Lung (tissue), 12 donors: ENCODE measurements around the gene WFDC11. TPM values are rescaled to one million over a fixed set of nuclear protein-coding genes. Genes with fewer than 3 reads are reported as not detected.
"Not testable (repeated sequence)": the region's sequence is repeated elsewhere in the genome, so short reads cannot be mapped to it uniquely, and the experiment has no call there.

ENCODE experiments used
- ATAC-seq: fragments of 200-7000 bp; cut with Tn5 transposase; one replicate; pipeline ENCODE4 v1.9.1; 2020; ENCODE audit warnings: moderate number of reproducible peaks; ENCODE audit not compliant: insufficient read depth, low FRiP score
- DNase-seq, 3 donors: peaks; one replicate each; pipeline ENCODE4 v3.0.0-alpha.2; 2013 to 2017
- H3K27ac ChIP-seq, 2 donors: one replicate each; pipeline ENCODE4 v1.5.1; 2013; ENCODE audit warnings: mild to moderate bottlenecking in 2 of 2, moderate library complexity in 2 of 2, control low read depth in 1 of 2, inconsistent platforms in 1 of 2, low read depth in 1 of 2, low read length in 1 of 2
- H3K27me3 ChIP-seq, 3 donors: one replicate each; pipeline ENCODE4 v1.5.1; 2013; ENCODE audit warnings: low read length in 2 of 3; ENCODE audit not compliant: control insufficient read depth in 3 of 3, insufficient read depth in 3 of 3
- H3K36me3 ChIP-seq, 4 donors: one replicate each; pipeline ENCODE4 v1.5.1; 2013; ENCODE audit warnings: low read length in 4 of 4, mild to moderate bottlenecking in 1 of 4, moderate library complexity in 1 of 4; ENCODE audit not compliant: control insufficient read depth in 4 of 4, insufficient read depth in 4 of 4
- H3K4me1 ChIP-seq, 5 donors: one replicate each; pipeline ENCODE4 v1.5.1; 2013; ENCODE audit warnings: low read length in 5 of 5, mild to moderate bottlenecking in 2 of 5, moderate library complexity in 1 of 5; ENCODE audit not compliant: control insufficient read depth in 5 of 5, insufficient read depth in 5 of 5
- H3K4me3 ChIP-seq: one replicate; pipeline ENCODE4 v1.5.1; 2013; ENCODE audit warnings: mild to moderate bottlenecking, control low read depth, moderate library complexity
- H3K9ac ChIP-seq, 2 donors: one replicate each; pipeline ENCODE4 v1.5.1; 2013; ENCODE audit warnings: low read length in 2 of 2, control low read depth in 1 of 2; ENCODE audit not compliant: insufficient read depth in 1 of 2
- H3K9me3 ChIP-seq, 4 donors: one replicate each; pipeline ENCODE4 v1.5.1; 2013; ENCODE audit warnings: low read length in 3 of 4, mild to moderate bottlenecking in 1 of 4, moderate library complexity in 1 of 4; ENCODE audit not compliant: control insufficient read depth in 4 of 4, insufficient read depth in 3 of 4
- WGBS, 2 donors: extraction: QIAGEN DNeasy Blood & Tissue Kit; methylation state at CpG; one replicate each; pipeline ENCODE4 v1.1.7; 2013; 5-methylcytosine and 5-hydroxymethylcytosine counted together
- polyA plus RNA-seq, 2 donors: library from polyadenylated mRNA; stranded (reverse); fragments of 200-250 nt; gene quantifications; one replicate each; pipeline ENCODE4 v1.2.1, GENCODE V29; 2013
- total RNA-seq, 2 donors: library from RNA; depleted of rRNA in 1 of 2; stranded (reverse); fragments of >200 nt in 1 of 2; gene quantifications; one replicate each; pipeline ENCODE4 v1.2.1, GENCODE V29; 2014 to 2021
- TF ChIP-seq, protein P1 (sequence below): IDR thresholded peaks from 2 replicates; pipeline ENCODE4 v1.5.1; 2012; ENCODE audit warnings: mild to moderate bottlenecking; ENCODE audit errors: control extremely low read depth, extremely low read depth
- donor health status: control.
- donor health status: control.
- donor health status: Bipolar disorder and iron deficiency.
- donor health status: healthy.
- donor health status: DM: yes; HTN: yes; CAD: no.

Gene WFDC11
- total and polyA plus RNA-seq, 4 donors: not detected

DNA sequence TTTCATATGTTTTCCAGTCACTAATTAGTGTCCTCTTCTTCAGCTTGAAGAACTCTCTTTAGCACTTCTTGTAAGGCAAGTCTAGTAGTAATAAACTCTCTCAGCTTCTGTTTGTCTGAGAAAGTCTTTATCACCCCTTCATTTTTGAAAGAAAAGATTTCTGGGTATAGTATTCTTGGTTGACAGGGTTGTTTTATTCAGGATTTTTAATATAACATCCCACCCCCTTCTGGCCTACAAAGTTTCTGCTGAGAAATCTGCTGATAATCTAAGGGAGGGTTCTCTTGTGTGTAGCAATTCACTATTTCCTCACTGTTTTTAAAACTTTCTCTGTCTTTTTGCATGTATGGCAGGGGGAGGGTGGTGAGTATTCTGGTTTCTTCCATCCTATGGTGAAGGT, 9.6 kb upstream of the WFDC11 start:
- Histone ChIP-seq H3K9ac (no peak overlapping the region), H3K27me3 (no peaks in the 10 kb centered on the region), H3K27ac (no peak overlapping the region), H3K4me1 (no peaks in the 10 kb centered on the region), H3K9me3 (peaks cover 0 to 16% (median 6%) of the 10 kb centered on the region in 4 donors), H3K36me3 (no peaks in the 10 kb centered on the region), H3K4me3 (no peak overlapping the region)
- TF ChIP-seq, protein P1, sequence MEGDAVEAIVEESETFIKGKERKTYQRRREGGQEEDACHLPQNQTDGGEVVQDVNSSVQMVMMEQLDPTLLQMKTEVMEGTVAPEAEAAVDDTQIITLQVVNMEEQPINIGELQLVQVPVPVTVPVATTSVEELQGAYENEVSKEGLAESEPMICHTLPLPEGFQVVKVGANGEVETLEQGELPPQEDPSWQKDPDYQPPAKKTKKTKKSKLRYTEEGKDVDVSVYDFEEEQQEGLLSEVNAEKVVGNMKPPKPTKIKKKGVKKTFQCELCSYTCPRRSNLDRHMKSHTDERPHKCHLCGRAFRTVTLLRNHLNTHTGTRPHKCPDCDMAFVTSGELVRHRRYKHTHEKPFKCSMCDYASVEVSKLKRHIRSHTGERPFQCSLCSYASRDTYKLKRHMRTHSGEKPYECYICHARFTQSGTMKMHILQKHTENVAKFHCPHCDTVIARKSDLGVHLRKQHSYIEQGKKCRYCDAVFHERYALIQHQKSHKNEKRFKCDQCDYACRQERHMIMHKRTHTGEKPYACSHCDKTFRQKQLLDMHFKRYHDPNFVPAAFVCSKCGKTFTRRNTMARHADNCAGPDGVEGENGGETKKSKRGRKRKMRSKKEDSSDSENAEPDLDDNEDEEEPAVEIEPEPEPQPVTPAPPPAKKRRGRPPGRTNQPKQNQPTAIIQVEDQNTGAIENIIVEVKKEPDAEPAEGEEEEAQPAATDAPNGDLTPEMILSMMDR: no peak
- DNase-seq: no peak
- no peak for ATAC-seq

DNA sequence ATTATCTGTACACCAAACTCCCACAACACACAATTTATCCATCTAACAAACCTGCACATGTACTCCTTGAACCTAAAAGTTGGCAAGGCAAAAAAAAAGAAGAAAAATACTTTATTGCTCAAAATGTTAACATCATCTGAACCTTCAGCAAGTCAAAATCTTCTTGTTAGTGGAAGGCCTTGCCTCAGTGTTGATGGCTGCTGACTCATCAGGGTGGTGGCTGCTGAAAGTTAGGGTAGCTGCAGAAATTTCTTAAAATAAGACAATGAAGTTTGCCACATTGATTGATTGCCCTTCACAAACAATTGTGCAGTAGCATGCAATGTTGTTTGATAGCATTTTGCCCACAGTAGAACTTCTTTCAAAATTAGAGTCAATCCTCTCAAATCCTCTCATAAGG, 2.7 kb upstream of the WFDC11 start:
- H3K4me3 ChIP-seq: no peak overlapping the region
- TF ChIP-seq, protein P1: no peak
- no peaks in the 10 kb centered on the region for H3K4me1 ChIP-seq
- no peak overlapping the region for H3K9ac ChIP-seq
- no peak for ATAC-seq
- H3K36me3 ChIP-seq: no peaks in the 10 kb centered on the region
- no peak overlapping the region for H3K27ac ChIP-seq
- no peaks in the 10 kb centered on the region for H3K9me3 ChIP-seq
- H3K27me3 ChIP-seq: no peaks in the 10 kb centered on the region
- DNase-seq: no peak

DNA sequence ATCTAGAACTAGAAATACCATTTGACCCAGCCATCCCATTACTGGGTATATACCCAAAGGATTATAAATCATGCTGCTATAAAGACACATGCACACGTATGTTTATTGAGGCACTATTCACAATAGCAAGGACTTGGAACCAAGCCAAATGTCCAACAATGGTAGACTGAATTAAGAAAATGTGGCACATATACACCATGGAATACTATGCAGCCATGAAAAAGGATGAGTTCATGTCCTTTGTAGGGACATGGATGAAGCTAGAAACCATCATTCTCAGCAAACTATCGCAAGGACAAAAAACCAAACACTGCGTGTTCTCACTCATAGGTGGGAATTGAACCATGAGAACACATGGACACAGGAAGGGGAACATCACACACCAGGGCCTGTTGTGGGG, 13.0 kb downstream of the WFDC11 start:
- H3K36me3 ChIP-seq, H3K9me3 ChIP-seq, H3K27me3 ChIP-seq, DNase-seq, H3K4me3 ChIP-seq, ATAC-seq, H3K9ac ChIP-seq, H3K27ac ChIP-seq, H3K4me1 ChIP-seq: not testable (repeated sequence)
- 86 to 95% methylated on average over 3 of the region's 3 CpGs for WGBS, 2 donors

DNA sequence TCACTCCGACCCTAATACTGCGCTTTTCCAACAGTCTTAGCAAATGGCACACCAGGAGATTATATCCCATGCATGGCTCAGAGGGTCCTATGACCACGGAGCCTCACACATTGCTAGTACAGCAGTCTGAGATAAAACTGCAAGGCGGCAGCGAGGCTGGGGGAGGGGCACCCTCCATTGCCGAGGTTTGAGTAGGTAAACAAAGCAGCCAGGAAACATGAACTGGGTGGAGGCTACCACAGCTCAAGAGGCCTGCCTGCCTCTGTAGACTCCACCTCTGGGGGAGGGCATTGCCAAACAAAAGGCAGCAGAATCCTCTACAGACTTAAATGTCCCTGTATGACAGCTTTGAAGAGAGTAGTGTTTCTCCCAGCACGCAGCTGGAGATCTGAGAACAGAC, 18.3 kb downstream of the WFDC11 start:
- not testable (repeated sequence) for H3K4me3 ChIP-seq, H3K27me3 ChIP-seq, ATAC-seq, H3K4me1 ChIP-seq, H3K27ac ChIP-seq, DNase-seq, H3K9me3 ChIP-seq, H3K36me3 ChIP-seq, H3K9ac ChIP-seq
- WGBS, 2 donors: 72 to 76% methylated on average over 7 of the region's 7 CpGs

DNA sequence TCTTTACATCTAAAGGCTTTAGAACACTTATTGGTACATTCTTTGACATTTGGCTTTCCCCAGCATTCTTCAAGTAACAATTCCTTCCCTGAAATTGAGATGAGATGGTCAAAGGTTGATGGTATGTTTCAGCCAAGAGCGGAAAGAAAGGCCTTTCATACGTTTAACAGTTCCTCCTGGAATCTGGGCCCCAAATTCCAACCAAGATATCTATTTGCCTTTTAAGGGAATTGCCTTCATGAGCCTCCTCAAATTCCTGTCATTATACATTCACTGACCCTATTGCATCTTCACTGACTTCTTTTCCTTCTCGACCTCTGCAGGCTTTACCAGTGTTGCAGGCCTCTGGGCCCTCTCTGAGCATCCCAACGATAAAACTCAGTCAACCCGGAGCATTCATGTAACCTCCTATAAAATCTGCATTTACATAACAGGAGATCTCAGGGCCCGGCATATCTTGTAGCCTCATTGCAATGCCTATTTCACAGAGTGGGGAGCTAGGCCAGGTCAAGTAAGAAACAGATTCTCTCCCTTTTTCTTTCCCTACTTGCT, 20.7 kb downstream of the WFDC11 start:
- Histone ChIP-seq H3K4me1 (peaks cover 0 to 2% (median 0%) of the 10 kb centered on the region in 5 donors), H3K9ac (no peak overlapping the region), H3K27me3 (no peaks in the 10 kb centered on the region), H3K9me3 (no peaks in the 10 kb centered on the region), H3K36me3 (no peaks in the 10 kb centered on the region), H3K27ac (no peak overlapping the region), H3K4me3 (no peak overlapping the region)
- 87% methylated on average over 6 of the region's 6 CpGs for WGBS, 2 donors
- no peak for DNase-seq
- no peak for ATAC-seq
- TF ChIP-seq, protein P1: no peak
